ENCODE data around the gene RECQL5. TPM values are rescaled to one million over a fixed set of nuclear protein-coding genes. Genes with fewer than 3 reads are reported as not detected.

RECQL5 gene
- polyA plus RNA-seq, 1 of the 3 experiments (the other 2 are of a cell fraction), result 25.3 TPM

DNA sequence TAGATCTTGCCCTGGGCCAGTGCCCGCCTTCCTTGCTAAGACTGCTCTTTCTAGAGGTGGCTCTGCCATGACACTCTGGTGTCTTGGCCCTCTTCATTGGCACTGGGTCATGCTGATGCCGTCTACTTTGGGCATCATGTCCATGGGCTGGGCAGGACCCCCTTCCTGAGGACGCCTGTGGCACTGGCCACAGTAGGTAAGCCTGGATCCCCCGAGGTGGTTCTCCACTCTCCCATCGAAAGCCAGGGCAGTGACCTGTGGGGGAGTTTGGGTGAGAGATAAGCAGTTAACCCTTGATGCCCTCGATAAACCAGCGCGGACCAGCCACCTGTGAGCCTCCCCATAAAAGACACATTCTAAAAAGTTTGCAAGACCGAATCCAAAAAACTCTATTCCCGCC is 34.3 kb upstream of the RECQL5 start:
- Histone ChIP-seq H2AFZ (ENCODE audit: low read depth) (no peak overlapping the region), H3K9me2 (no peaks in the 10 kb centered on the region), H3K9me3 (no peaks in the 10 kb centered on the region), H3K36me3 (replicated peaks in 1 of 2; ENCODE audit: control insufficient read depth in 1 of 2, insufficient read depth in 2 of 2, low read length in 1 of 2) (peaks cover 56 to 77% of the 10 kb centered on the region in 2 experiments), H3F3A (replicated peaks; ENCODE audit: insufficient read depth) (peaks cover 16% of the 10 kb centered on the region), H3K4me3 (ENCODE audit: low read depth in 2 of 2, low read length in 1 of 2) (no peak overlapping the region), H3K9ac (no peak overlapping the region), H3K27ac (ENCODE audit: low read depth in 2 of 2, low read length in 1 of 2) (peak overlapping the region; percentile 64 to 76), H3K4me1 (ENCODE audit: control insufficient read depth in 1 of 2, insufficient read depth in 2 of 2, low read depth in 1 of 2, low read length in 1 of 2) (peaks cover 14 to 20% of the 10 kb centered on the region in 2 experiments; a peak in 3 of 4 replicates), H3K4me2 (0 out of 2 replicates have a peak overlapping the region, but pooled peaks have one; percentile 17), H3K79me2 (ENCODE audit: insufficient read depth) (peaks cover 37% of the 10 kb centered on the region), H4K20me1 (ENCODE audit: insufficient read depth) (no peaks in the 10 kb centered on the region), H3K27me3 (ENCODE audit: insufficient read depth) (no peaks in the 10 kb centered on the region)
- 94% methylated on average over 9 of the region's 10 CpGs for whole genome bisulfite sequencing (ENCODE audit: low lambda C conversion rate)
- CTCF ChIA-PET, result interaction anchor here (1.1 to 1.3 kb wide), 2 partner anchors 48 to 69 kb away, joined by 4 to 5 read pairs; no protein-coding TSS in a partner anchor
- no peak for DNase-seq
- POLR2A ChIA-PET, result interaction anchor here (1.3 kb wide), 1 partner anchor 7 kb away, joined by 3 read pairs; no protein-coding TSS in a partner anchor
- TF ChIP-seq, protein P1, sequence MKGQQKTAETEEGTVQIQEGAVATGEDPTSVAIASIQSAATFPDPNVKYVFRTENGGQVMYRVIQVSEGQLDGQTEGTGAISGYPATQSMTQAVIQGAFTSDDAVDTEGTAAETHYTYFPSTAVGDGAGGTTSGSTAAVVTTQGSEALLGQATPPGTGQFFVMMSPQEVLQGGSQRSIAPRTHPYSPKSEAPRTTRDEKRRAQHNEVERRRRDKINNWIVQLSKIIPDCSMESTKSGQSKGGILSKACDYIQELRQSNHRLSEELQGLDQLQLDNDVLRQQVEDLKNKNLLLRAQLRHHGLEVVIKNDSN (IDR thresholded peaks at IDR 0.05; ENCODE audit: borderline replicate concordance, low read depth), result no peak
- TF ChIP-seq ELF1 (IDR thresholded peaks at IDR 0.05) (no peak), TCF12 (IDR thresholded peaks at IDR 0.05) (no peak), FOXM1 (IDR thresholded peaks at IDR 0.05; ENCODE audit: low read depth) (no peak), FOSL2 (IDR thresholded peaks at IDR 0.05; ENCODE audit: borderline replicate concordance, low read depth) (no peak), NFIC (IDR thresholded peaks at IDR 0.05; ENCODE audit: borderline replicate concordance) (no peak), YY1 (IDR thresholded peaks at IDR 0.05; ENCODE audit: low read depth) (no peak), RXRA (IDR thresholded peaks at IDR 0.05; ENCODE audit: borderline replicate concordance, low read depth) (no peak), CTCF (IDR thresholded peaks at IDR 0.05) (no peak), JUND (IDR thresholded peaks at IDR 0.05) (no peak), SIN3A (IDR thresholded peaks at IDR 0.05; ENCODE audit: borderline replicate concordance, low read depth, low read length) (no peak), MXI1 (IDR thresholded peaks at IDR 0.05; ENCODE audit: low read depth, low read length) (no peak), FOXJ3 (CRISPR knock-in tag; IDR thresholded peaks at IDR 0.05) (no peak), TEAD4 (IDR thresholded peaks at IDR 0.05; ENCODE audit: borderline replicate concordance, insufficient read depth) (no peak), IRF3 (IDR thresholded peaks at IDR 0.05; ENCODE audit: low read depth, low read length) (no peak), EP300 (IDR thresholded peaks at IDR 0.05; ENCODE audit: borderline replicate concordance in 1 of 2, low read depth in 1 of 2, low read length in 1 of 2) (no peak), GABPA (IDR thresholded peaks at IDR 0.05; ENCODE audit: low read depth) (no peak), RAD21 (IDR thresholded peaks at IDR 0.05; ENCODE audit: low read length) (no peak), MAX (IDR thresholded peaks at IDR 0.05; ENCODE audit: low read depth) (no peak), USF2 (IDR thresholded peaks at IDR 0.05; ENCODE audit: borderline replicate concordance, low read depth, low read length) (no peak)
